Panc1 (cell line): ENCODE measurements around the gene KLHL15.

Experiments used
- POLR2AphosphoS5 ChIP-seq: IDR thresholded peaks from 2 replicates; pipeline ENCODE4 v1.6.1; 2012; ENCODE audit warnings: mild to moderate bottlenecking, low read depth, low read length, moderate library complexity
- SIN3A ChIP-seq: IDR thresholded peaks from 2 replicates; pipeline ENCODE4 v1.6.1; 2012; ENCODE audit warnings: low read depth, mild to moderate bottlenecking, low read length, moderate library complexity, borderline replicate concordance; ENCODE audit not compliant: insufficient read depth
- TCF7L2 ChIP-seq: IDR thresholded peaks from 2 replicates; pipeline ENCODE4 v1.6.1; 2011; ENCODE audit warnings: mild to moderate bottlenecking, low read depth, low read length, inconsistent platforms
- TF ChIP-seq, protein P1 (sequence below): fragments of 450-650 bp; IDR thresholded peaks from 2 replicates; pipeline ENCODE4 v1.5.1; 2017; ENCODE audit warnings: mild to moderate bottlenecking

GRCh38 chrX:23937100-23937499, 89.9 kb downstream of the KLHL15 start:
- TF ChIP-seq, protein P1, sequence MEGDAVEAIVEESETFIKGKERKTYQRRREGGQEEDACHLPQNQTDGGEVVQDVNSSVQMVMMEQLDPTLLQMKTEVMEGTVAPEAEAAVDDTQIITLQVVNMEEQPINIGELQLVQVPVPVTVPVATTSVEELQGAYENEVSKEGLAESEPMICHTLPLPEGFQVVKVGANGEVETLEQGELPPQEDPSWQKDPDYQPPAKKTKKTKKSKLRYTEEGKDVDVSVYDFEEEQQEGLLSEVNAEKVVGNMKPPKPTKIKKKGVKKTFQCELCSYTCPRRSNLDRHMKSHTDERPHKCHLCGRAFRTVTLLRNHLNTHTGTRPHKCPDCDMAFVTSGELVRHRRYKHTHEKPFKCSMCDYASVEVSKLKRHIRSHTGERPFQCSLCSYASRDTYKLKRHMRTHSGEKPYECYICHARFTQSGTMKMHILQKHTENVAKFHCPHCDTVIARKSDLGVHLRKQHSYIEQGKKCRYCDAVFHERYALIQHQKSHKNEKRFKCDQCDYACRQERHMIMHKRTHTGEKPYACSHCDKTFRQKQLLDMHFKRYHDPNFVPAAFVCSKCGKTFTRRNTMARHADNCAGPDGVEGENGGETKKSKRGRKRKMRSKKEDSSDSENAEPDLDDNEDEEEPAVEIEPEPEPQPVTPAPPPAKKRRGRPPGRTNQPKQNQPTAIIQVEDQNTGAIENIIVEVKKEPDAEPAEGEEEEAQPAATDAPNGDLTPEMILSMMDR, result no peak
- TF ChIP-seq POLR2AphosphoS5 (no peak), SIN3A (no peak), TCF7L2 (no peak)
